ENCODE data around the gene PNPLA2. TPM values are rescaled to one million over a fixed set of nuclear protein-coding genes. Genes with fewer than 3 reads are reported as not detected.
A peak's percentile ranks its signal among the peaks of the same experiment; 100 is the strongest.

Gene PNPLA2
- total RNA-seq, 2 experiments from 2014 or later: 19.8 to 41.2 TPM

- Histone ChIP-seq H3K79me2 (ENCODE audit: insufficient read depth, low read depth, low read length) (no peaks in the 10 kb centered on the region), H3K9me3 (ENCODE audit: low read length) (no peaks in the 10 kb centered on the region), H3K4me2 (ENCODE audit: low read length) (no peak overlapping the region), H3K4me1 (ENCODE audit: insufficient read depth, low read length, poor library complexity, severe bottlenecking) (no peaks in the 10 kb centered on the region), H3K4me3 (ENCODE audit: low read depth, low read length, poor library complexity, severe bottlenecking) (no peak overlapping the region), H3K36me3 (ENCODE audit: insufficient read depth, low read length) (no peaks in the 10 kb centered on the region), H4K20me1 (ENCODE audit: insufficient read depth, low read length) (no peaks in the 10 kb centered on the region), H3K27ac (ENCODE audit: low read depth, low read length, poor library complexity, severe bottlenecking) (no peak overlapping the region), H2AFZ (ENCODE audit: low read length) (no peak overlapping the region), H3K9me2 (ENCODE audit: insufficient read depth, low read length) (no peaks in the 10 kb centered on the region)
- ChIA-PET CTCF (ENCODE audit: unreplicated experiment) (no interaction called here), POLR2A (interaction anchor here (0.6 to 0.7 kb wide), 3 partner anchors 10 to 983 kb away, joined by 3 to 5 read pairs (median 4); no protein-coding TSS in a partner anchor)
- no TSS peak for BruUV-seq (replicated peaks)
- no peak for DNase-seq (ENCODE audit: low spot score)
- TF ChIP-seq EZH2phosphoT487 (IDR thresholded peaks at IDR 0.05; ENCODE audit: borderline replicate concordance, low read depth, low read length) (no peak), CTCF (conservative IDR thresholded peaks at IDR 0.05; ENCODE audit: low read length) (no peak)
- intact Hi-C loops (cut with micrococcal nuclease; ENCODE audit: unreplicated experiment): no loop called here
Observed at GRCh38 chr11:867856-868358, 49.2 kb downstream of the PNPLA2 start.

- Histone ChIP-seq H3K4me1 (ENCODE audit: insufficient read depth, low read length, poor library complexity, severe bottlenecking) (no peaks in the 10 kb centered on the region), H3K9me3 (ENCODE audit: low read length) (no peaks in the 10 kb centered on the region), H4K20me1 (ENCODE audit: insufficient read depth, low read length) (no peaks in the 10 kb centered on the region), H2AFZ (ENCODE audit: low read length) (no peak overlapping the region), H3K9me2 (ENCODE audit: insufficient read depth, low read length) (no peaks in the 10 kb centered on the region), H3K4me2 (ENCODE audit: low read length) (no peak overlapping the region), H3K36me3 (ENCODE audit: insufficient read depth, low read length) (no peaks in the 10 kb centered on the region), H3K79me2 (ENCODE audit: insufficient read depth, low read depth, low read length) (no peaks in the 10 kb centered on the region), H3K27ac (ENCODE audit: low read depth, low read length, poor library complexity, severe bottlenecking) (no peak overlapping the region), H3K4me3 (ENCODE audit: low read depth, low read length, poor library complexity, severe bottlenecking) (no peak overlapping the region)
- intact Hi-C loops (cut with micrococcal nuclease; ENCODE audit: unreplicated experiment): no loop called here
- no peak for TF ChIP-seq CTCF (conservative IDR thresholded peaks at IDR 0.05; ENCODE audit: low read length)
- TF ChIP-seq EZH2phosphoT487 (IDR thresholded peaks at IDR 0.05; ENCODE audit: borderline replicate concordance, low read depth, low read length): no peak
- TSS peak; percentile 58 for BruUV-seq (replicated peaks)
- ChIA-PET POLR2A (no interaction called here), CTCF (ENCODE audit: unreplicated experiment) (no interaction called here)
- no peak for DNase-seq (ENCODE audit: low spot score)
Observed at GRCh38 chr11:868394-868793, 49.7 kb downstream of the PNPLA2 start.

DNA sequence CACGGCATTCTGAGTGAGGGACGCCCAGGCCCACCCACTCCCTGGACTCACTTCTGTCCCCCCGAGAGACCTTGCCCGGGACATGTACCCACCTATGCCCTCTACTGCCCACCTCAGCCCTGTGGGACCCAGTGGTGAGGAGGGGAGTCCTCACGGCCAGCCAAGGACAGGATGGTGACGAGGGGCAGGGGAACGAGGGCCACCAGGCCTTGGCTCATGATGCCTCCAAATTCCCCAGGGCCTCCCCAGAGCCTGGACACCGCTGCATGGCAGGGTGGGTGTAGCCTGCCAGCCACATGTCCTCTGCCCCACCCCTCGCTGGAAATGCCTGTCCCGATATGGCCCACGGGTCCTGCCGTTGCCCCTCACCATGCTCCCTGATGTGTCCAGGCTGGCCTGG is 50.1 kb downstream of the PNPLA2 start:
- POLR2A ChIA-PET: no interaction called here
- CTCF ChIA-PET (ENCODE audit: unreplicated experiment): no interaction called here

More for the DNA sequence above, 50.1 kb downstream of the PNPLA2 start:
- Histone ChIP-seq H3K4me2 (ENCODE audit: low read length) (no peak overlapping the region), H3K9me3 (ENCODE audit: low read length) (no peaks in the 10 kb centered on the region), H3K4me1 (ENCODE audit: insufficient read depth, low read length, poor library complexity, severe bottlenecking) (no peaks in the 10 kb centered on the region), H4K20me1 (ENCODE audit: insufficient read depth, low read length) (no peaks in the 10 kb centered on the region), H3K27ac (ENCODE audit: low read depth, low read length, poor library complexity, severe bottlenecking) (no peak overlapping the region), H3K79me2 (ENCODE audit: insufficient read depth, low read depth, low read length) (no peaks in the 10 kb centered on the region), H3K4me3 (ENCODE audit: low read depth, low read length, poor library complexity, severe bottlenecking) (no peak overlapping the region), H3K9me2 (ENCODE audit: insufficient read depth, low read length) (no peaks in the 10 kb centered on the region), H2AFZ (ENCODE audit: low read length) (no peak overlapping the region), H3K36me3 (ENCODE audit: insufficient read depth, low read length) (no peaks in the 10 kb centered on the region)
- BruUV-seq (replicated peaks): no TSS peak
- no peak for DNase-seq (ENCODE audit: low spot score)
- intact Hi-C loops (cut with micrococcal nuclease; ENCODE audit: unreplicated experiment): no loop called here
- TF ChIP-seq CTCF (conservative IDR thresholded peaks at IDR 0.05; ENCODE audit: low read length) (no peak), EZH2phosphoT487 (IDR thresholded peaks at IDR 0.05; ENCODE audit: borderline replicate concordance, low read depth, low read length) (no peak)
